Chondrocyte (in vitro differentiated cells): ENCODE results near the gene SLC17A8. TPM values are rescaled to one million over a fixed set of nuclear protein-coding genes. Genes with fewer than 3 reads are reported as not detected.
"Not testable (repeated sequence)": the region's sequence is repeated elsewhere in the genome, so short reads cannot be mapped to it uniquely, and the experiment has no call there.

Source experiments
- DNase-seq: peaks from one replicate; pipeline ENCODE4 v3.0.0; 2021; ENCODE audit warnings: mixed read lengths, low spot score
- H3K27ac Mint-ChIP-seq: one replicate; pipeline ENCODE4 v1.8.0; 2021; ENCODE audit warnings: mild to moderate bottlenecking, moderate library complexity, mixed read lengths; ENCODE audit not compliant: unreplicated experiment
- H3K27me3 Mint-ChIP-seq: 2 replicates; pipeline ENCODE4 v1.8.0; 2021; ENCODE audit warnings: low read depth, mixed read lengths
- H3K36me3 Mint-ChIP-seq: 2 replicates; pipeline ENCODE4 v1.8.0; 2021; ENCODE audit warnings: low read depth, mixed read lengths
- H3K4me1 Mint-ChIP-seq: 2 replicates; pipeline ENCODE4 v1.8.0; 2021; ENCODE audit warnings: low read depth, mild to moderate bottlenecking, mixed read lengths
- H3K4me3 Mint-ChIP-seq: one replicate; pipeline ENCODE4 v1.8.0; 2021; ENCODE audit warnings: mild to moderate bottlenecking, moderate library complexity, mixed read lengths; ENCODE audit not compliant: unreplicated experiment
- H3K9me3 Mint-ChIP-seq: 2 replicates; pipeline ENCODE4 v1.8.0; 2021; ENCODE audit warnings: low read depth, mixed read lengths
- CTCF ChIP-seq: fragments of 200-600 bp; sonication (generic); IDR thresholded peaks from 2 replicates; pipeline ENCODE4 v1.5.0; 2021; ENCODE audit warnings: antibody characterized with exemption, mild to moderate bottlenecking, moderate library complexity
- total RNA-seq: library from RNA; stranded (reverse); gene quantifications from 3 replicates; pipeline ENCODE4 v1.2.1, GENCODE V29; 2021

The SLC17A8 gene
- total RNA-seq, 1 donor from 2014 or later = not detected

- no peak for DNase-seq
- no peak for TF ChIP-seq CTCF
- H3K27me3 Mint-ChIP-seq = no peaks in the 10 kb centered on the region
- H3K36me3 Mint-ChIP-seq = peaks cover 25% of the 10 kb centered on the region
- H3K4me1 Mint-ChIP-seq = no peaks in the 10 kb centered on the region
- H3K4me3 Mint-ChIP-seq = no peak overlapping the region
- H3K9me3 Mint-ChIP-seq = peaks cover 3% of the 10 kb centered on the region
- H3K27ac Mint-ChIP-seq = no peak overlapping the region
These were observed 17.8 kb upstream of the SLC17A8 start for GRCh38 chr12:100339071-100339470.

GRCh38 chr12:100342897-100343296, 14.0 kb upstream of the SLC17A8 start:
- H3K36me3 Mint-ChIP-seq = peaks cover 10% of the 10 kb centered on the region
- H3K27ac Mint-ChIP-seq, H3K27me3 Mint-ChIP-seq, H3K9me3 Mint-ChIP-seq, H3K4me1 Mint-ChIP-seq, H3K4me3 Mint-ChIP-seq, DNase-seq: not testable (repeated sequence)

- H3K9me3 Mint-ChIP-seq, H3K27ac Mint-ChIP-seq, H3K36me3 Mint-ChIP-seq, DNase-seq, H3K4me1 Mint-ChIP-seq, H3K27me3 Mint-ChIP-seq, H3K4me3 Mint-ChIP-seq: not testable (repeated sequence)
These were observed 12.5 kb upstream of the SLC17A8 start for GRCh38 chr12:100344351-100344750.

- Mint-ChIP-seq H3K27me3 (no peaks in the 10 kb centered on the region), H3K27ac (no peak overlapping the region), H3K9me3 (peaks cover 3% of the 10 kb centered on the region), H3K4me1 (no peaks in the 10 kb centered on the region), H3K4me3 (no peak overlapping the region), H3K36me3 (peaks cover 4% of the 10 kb centered on the region)
- no peak for TF ChIP-seq CTCF
- DNase-seq = no peak
These were observed 11.7 kb upstream of the SLC17A8 start for GRCh38 chr12:100345020-100345767.

- no peaks in the 10 kb centered on the region for H3K4me1 Mint-ChIP-seq
These were observed 10.2 kb upstream of the SLC17A8 start for GRCh38 chr12:100346660-100347059.

More at GRCh38 chr12:100346660-100347059, 10.2 kb upstream of the SLC17A8 start:
- Mint-ChIP-seq H3K27me3 (no peaks in the 10 kb centered on the region), H3K9me3 (peaks cover 3% of the 10 kb centered on the region), H3K4me3 (no peak overlapping the region), H3K36me3 (peaks cover 4% of the 10 kb centered on the region), H3K27ac (no peak overlapping the region)
- TF ChIP-seq CTCF = no peak
- DNase-seq = no peak
